ENCODE data around the gene TAAR2.

DNA sequence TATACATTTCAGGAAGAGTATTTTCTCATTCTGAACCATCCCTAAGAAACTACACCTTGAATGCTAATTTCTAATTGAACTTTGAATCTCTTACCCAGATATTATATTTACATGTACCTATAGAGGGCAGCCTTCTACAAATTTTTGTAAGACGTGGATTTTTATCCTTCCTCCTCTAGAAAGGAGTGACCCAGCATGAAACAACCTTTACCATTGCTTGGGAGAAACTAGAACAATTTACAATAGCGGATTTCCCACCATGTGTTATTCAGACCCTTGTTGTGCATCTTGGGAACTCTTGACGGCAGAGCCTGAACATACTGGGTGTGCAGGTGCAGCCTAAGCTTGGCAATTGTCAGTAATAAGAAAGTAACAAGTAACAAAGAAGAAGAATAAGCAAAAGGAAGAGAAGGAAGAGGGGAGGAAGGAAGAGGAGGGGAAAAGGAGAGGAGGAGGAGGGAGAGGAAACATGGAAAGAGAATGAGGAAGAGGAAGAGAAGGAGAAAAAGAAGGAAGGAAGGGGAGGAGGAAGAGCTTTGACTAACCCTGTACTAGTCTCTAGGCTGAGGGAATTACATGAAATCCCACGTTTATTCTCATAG is 45.7 kb upstream of the TAAR2 start:
- TF ChIP-seq, protein P1, sequence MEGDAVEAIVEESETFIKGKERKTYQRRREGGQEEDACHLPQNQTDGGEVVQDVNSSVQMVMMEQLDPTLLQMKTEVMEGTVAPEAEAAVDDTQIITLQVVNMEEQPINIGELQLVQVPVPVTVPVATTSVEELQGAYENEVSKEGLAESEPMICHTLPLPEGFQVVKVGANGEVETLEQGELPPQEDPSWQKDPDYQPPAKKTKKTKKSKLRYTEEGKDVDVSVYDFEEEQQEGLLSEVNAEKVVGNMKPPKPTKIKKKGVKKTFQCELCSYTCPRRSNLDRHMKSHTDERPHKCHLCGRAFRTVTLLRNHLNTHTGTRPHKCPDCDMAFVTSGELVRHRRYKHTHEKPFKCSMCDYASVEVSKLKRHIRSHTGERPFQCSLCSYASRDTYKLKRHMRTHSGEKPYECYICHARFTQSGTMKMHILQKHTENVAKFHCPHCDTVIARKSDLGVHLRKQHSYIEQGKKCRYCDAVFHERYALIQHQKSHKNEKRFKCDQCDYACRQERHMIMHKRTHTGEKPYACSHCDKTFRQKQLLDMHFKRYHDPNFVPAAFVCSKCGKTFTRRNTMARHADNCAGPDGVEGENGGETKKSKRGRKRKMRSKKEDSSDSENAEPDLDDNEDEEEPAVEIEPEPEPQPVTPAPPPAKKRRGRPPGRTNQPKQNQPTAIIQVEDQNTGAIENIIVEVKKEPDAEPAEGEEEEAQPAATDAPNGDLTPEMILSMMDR (optimal IDR thresholded peaks at IDR 0.05 in 1 of 3, IDR thresholded peaks at IDR 0.05 in 1 of 3, conservative IDR thresholded peaks at IDR 0.05 in 1 of 3; ENCODE audit: extremely low read depth in 1 of 3, insufficient read depth in 2 of 3, low read length in 3 of 3): peak in 1 of 3 experiments; percentile 36
- no peak for TF ChIP-seq EZH2 (IDR thresholded peaks at IDR 0.05; ENCODE audit: low read length)

Measured in keratinocyte (primary cell).